Fibroblast of skin of scalp (primary cell): ENCODE results near the gene NR2F1-AS1.
"Not testable (repeated sequence)": the region's sequence is repeated elsewhere in the genome, so short reads cannot be mapped to it uniquely, and the experiment has no call there.

Source experiments
- DNase-seq: peaks from one replicate; pipeline ENCODE4 v3.0.0-alpha.2; 2013

The NR2F1-AS1 gene

GRCh38 chr5:93427316-93427715 lies 153.7 kb downstream of the NR2F1-AS1 start:
- no peak for DNase-seq

- DNase-seq = no peak
Measured at GRCh38 chr5:93425096-93425495, 155.9 kb downstream of the NR2F1-AS1 start.

- no peak for DNase-seq
Measured at GRCh38 chr5:93423300-93423699, 157.7 kb downstream of the NR2F1-AS1 start.

GRCh38 chr5:93422652-93423280 lies 158.3 kb downstream of the NR2F1-AS1 start:
- DNase-seq = no peak

GRCh38 chr5:93421987-93422401 lies 159.0 kb downstream of the NR2F1-AS1 start:
- no peak for DNase-seq

- no peak for DNase-seq
Measured at GRCh38 chr5:93421468-93421867, 159.6 kb downstream of the NR2F1-AS1 start.

- DNase-seq = no peak
Measured at GRCh38 chr5:93417490-93417889, 163.5 kb downstream of the NR2F1-AS1 start.

- no peak for DNase-seq
Measured at GRCh38 chr5:93415819-93416218, 165.2 kb downstream of the NR2F1-AS1 start.

- no peak for DNase-seq
Measured at GRCh38 chr5:93411716-93412115, 169.3 kb downstream of the NR2F1-AS1 start.

GRCh38 chr5:93409691-93410090 lies 171.3 kb downstream of the NR2F1-AS1 start:
- no peak for DNase-seq

- DNase-seq = no peak
Measured at GRCh38 chr5:93407454-93407853, 173.6 kb downstream of the NR2F1-AS1 start.

- no peak for DNase-seq
Measured at GRCh38 chr5:93406971-93407401, 174.0 kb downstream of the NR2F1-AS1 start.

GRCh38 chr5:93404246-93404645 lies 176.8 kb downstream of the NR2F1-AS1 start:
- no peak for DNase-seq

- DNase-seq = no peak
Measured at GRCh38 chr5:93403141-93403928, 177.7 kb downstream of the NR2F1-AS1 start.

- no peak for DNase-seq
Measured at GRCh38 chr5:93402451-93402850, 178.6 kb downstream of the NR2F1-AS1 start.

- no peak for DNase-seq
Measured at GRCh38 chr5:93401634-93402213, 179.3 kb downstream of the NR2F1-AS1 start.

- DNase-seq = no peak
Measured at GRCh38 chr5:93399675-93400074, 181.3 kb downstream of the NR2F1-AS1 start.

- no peak for DNase-seq
Measured at GRCh38 chr5:93395971-93396379, 185.0 kb downstream of the NR2F1-AS1 start.

GRCh38 chr5:93395010-93395409 lies 186.0 kb downstream of the NR2F1-AS1 start:
- DNase-seq = no peak

- no peak for DNase-seq
Measured at GRCh38 chr5:93394301-93394700, 186.7 kb downstream of the NR2F1-AS1 start.

- DNase-seq = not testable (repeated sequence)
Measured at GRCh38 chr5:93391169-93391568, 189.8 kb downstream of the NR2F1-AS1 start.

- DNase-seq = no peak
Measured at GRCh38 chr5:93385655-93386054, 195.4 kb downstream of the NR2F1-AS1 start.

- no peak for DNase-seq
Measured at GRCh38 chr5:93384995-93385394, 196.0 kb downstream of the NR2F1-AS1 start.

- no peak for DNase-seq
Measured at GRCh38 chr5:93384026-93384425, 197.0 kb downstream of the NR2F1-AS1 start.
